Activated naive CD4-positive, alpha-beta T cell treated with anti-CD3 and anti-CD28 coated beads, Interleukin-2, amount 10 ng/mL, durations not matched to agents 7 days and 5 days (primary cell): ENCODE results near the gene MST1.

Experiments
- CTCF ChIA-PET: fragments of 350-600 bp; sonication (Branson Sonifier 250); formaldehyde crosslinking; loops from one replicate; lab custom pipeline; 2021; ENCODE audit warnings: antibody characterized with exemption; lab: Charles Lee
- DNase-seq: peaks from one replicate; pipeline ENCODE4 v3.0.0-alpha.2; 2020
- H3K27ac Mint-ChIP-seq: one replicate; pipeline ENCODE4 v1.8.0; 2021; ENCODE audit warnings: mild to moderate bottlenecking, moderate library complexity, mixed read lengths
- H3K27me3 Mint-ChIP-seq: one replicate; pipeline ENCODE4 v1.8.0; 2021; ENCODE audit warnings: mild to moderate bottlenecking, mixed read lengths
- H3K36me3 Mint-ChIP-seq: one replicate; pipeline ENCODE4 v1.8.0; 2021; ENCODE audit warnings: mixed read lengths
- H3K4me1 Mint-ChIP-seq: one replicate; pipeline ENCODE4 v1.8.0; 2021; ENCODE audit warnings: mixed read lengths
- H3K4me3 Mint-ChIP-seq: one replicate; pipeline ENCODE4 v1.8.0; 2021; ENCODE audit warnings: mild to moderate bottlenecking, moderate library complexity, mixed read lengths
- H3K9me3 Mint-ChIP-seq: one replicate; pipeline ENCODE4 v1.8.0; 2021; ENCODE audit warnings: mixed read lengths

The MST1 gene

DNA sequence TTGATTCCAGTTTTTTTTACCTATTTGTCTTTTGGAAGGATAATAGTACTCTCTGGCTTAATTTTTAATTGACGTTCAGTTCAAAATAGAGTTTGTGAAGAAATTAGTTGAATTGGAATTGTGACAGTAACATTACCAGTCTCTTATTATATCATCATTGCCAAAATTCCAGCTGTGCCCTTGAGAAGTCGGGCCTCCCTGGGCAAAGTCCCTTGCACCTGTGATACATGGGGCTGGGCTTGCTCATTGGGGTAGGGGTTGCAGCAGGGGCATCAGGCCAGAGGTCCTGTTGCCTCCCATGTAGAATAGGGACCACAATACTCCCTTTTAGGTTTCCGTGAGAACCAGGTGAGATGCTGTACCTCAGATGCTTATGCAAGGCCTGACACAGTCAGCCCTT is 43.0 kb downstream of the MST1 start:
- no peak for DNase-seq
- no peaks in the 10 kb centered on the region for H3K9me3 Mint-ChIP-seq
- no peaks in the 10 kb centered on the region for H3K36me3 Mint-ChIP-seq
- no peak overlapping the region for H3K27ac Mint-ChIP-seq
- H3K4me3 Mint-ChIP-seq: no peak overlapping the region
- peaks cover 4% of the 10 kb centered on the region for H3K4me1 Mint-ChIP-seq
- no peaks in the 10 kb centered on the region for H3K27me3 Mint-ChIP-seq
- CTCF ChIA-PET: no interaction called here

DNA sequence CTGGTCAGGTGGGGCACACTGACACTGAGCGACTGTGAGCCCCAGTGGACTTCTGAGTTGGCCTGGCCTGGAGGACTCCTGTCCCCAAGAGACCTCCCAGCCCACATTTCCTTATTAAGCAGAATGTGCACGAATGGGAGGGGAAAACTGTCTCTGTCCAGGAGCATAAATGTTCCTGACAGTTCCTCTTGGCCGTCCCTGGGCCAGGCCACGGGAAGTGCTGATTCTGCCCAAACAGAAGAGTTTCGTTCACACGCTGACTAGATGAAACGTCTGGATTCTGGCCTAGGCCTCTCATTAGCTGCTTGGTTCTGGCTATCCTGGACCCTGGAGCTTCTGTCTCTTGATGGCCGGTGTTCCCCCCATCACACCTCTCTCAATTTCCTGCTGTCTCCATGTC is 44.6 kb downstream of the MST1 start:
- CTCF ChIA-PET: no interaction called here

DNA sequence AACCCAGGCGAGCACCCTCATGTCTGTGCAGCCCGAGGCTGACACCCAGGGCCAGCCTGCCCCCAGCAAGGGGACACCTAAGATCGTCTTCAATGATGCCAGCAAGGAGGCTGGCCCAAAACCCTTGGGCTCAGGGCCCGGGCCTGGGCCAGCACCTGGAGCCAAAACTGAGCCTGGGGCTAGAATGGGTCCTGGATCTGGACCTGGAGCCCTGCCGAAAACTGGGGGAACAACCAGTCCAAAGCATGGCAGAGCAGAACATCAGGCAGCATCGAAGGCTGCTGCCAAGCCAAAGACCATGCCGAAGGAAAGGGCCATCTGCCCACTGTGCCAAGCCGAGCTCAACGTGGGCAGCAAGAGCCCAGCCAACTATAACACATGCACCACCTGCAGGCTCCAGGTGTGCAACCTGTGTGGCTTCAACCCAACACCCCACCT is 46.5 kb downstream of the MST1 start:
- no peak for DNase-seq
- H3K4me3 Mint-ChIP-seq: no peak overlapping the region
- peaks cover under 1% of the 10 kb centered on the region for H3K4me1 Mint-ChIP-seq
- H3K9me3 Mint-ChIP-seq: no peaks in the 10 kb centered on the region
- H3K27ac Mint-ChIP-seq: no peak overlapping the region
- H3K27me3 Mint-ChIP-seq: peaks cover 18% of the 10 kb centered on the region
- H3K36me3 Mint-ChIP-seq: no peaks in the 10 kb centered on the region
- CTCF ChIA-PET: no interaction called here

More for the DNA sequence above, 44.6 kb downstream of the MST1 start:
- DNase-seq: no peak
- H3K4me1 Mint-ChIP-seq: peaks cover 4% of the 10 kb centered on the region
- H3K27ac Mint-ChIP-seq: no peak overlapping the region
- no peaks in the 10 kb centered on the region for H3K36me3 Mint-ChIP-seq
- peaks cover 6% of the 10 kb centered on the region for H3K27me3 Mint-ChIP-seq
- H3K9me3 Mint-ChIP-seq: no peaks in the 10 kb centered on the region
- H3K4me3 Mint-ChIP-seq: no peak overlapping the region

DNA sequence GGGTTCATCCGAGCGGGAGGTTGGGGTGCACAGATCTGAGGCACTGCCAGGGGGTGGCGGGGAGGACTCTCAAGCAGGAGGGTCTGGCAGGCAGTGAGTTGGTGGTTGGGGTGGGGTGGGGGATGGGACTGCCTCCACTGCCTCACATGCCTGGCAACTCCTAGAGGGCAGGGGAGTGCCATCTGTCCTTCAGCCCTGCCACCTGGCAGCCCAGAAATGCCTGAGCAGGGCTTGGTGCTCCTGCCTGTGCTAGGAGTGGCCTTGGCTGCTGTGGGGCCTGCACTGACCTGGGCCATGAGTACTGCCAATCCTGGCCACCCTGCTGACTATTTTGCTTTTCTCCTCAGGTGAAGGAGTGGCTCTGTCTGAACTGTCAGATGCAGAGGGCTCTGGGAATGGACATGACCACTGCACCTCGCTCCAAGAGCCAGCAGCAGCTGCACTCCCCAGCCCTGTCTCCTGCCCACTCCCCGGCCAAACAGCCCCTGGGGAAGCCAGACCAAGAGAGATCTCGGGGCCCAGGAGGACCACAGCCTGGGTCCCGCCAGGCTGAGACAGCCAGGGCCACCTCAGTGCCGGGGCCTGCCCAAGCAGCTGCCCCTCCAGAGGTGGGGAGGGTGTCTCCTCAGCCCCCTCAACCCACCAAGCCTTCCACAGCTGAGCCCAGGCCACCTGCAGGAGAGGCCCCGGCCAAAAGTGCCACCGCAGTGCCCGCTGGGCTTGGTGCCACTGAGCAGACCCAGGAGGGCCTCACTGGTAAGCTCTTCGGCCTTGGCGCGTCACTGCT is 47.2 kb downstream of the MST1 start:
- no peaks in the 10 kb centered on the region for H3K36me3 Mint-ChIP-seq
- no peak overlapping the region for H3K4me3 Mint-ChIP-seq
- CTCF ChIA-PET: no interaction called here
- no peaks in the 10 kb centered on the region for H3K9me3 Mint-ChIP-seq
- peaks cover 23% of the 10 kb centered on the region for H3K27me3 Mint-ChIP-seq
- no peak overlapping the region for H3K27ac Mint-ChIP-seq
- H3K4me1 Mint-ChIP-seq: no peaks in the 10 kb centered on the region
- no peak for DNase-seq

DNA sequence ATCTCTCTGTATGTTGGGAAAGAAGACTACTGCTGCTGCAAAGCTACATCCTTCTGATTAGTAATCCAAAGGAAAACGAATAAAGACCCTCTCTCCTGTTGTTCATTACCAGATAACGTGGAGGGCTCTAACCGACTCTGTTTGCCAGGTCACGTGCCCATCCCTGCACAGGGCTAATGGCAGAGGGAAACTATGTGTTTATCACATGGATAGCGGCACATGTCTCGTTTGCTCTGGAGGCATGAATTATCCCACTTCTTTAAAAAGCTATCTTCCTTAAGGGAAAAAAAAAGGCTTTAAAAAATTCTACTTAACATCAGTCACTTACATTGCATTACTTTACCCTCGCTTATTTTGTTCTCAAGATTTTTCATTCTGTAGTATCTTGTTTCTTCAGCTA is 48.0 kb downstream of the MST1 start:
- H3K4me1 Mint-ChIP-seq: no peaks in the 10 kb centered on the region
- CTCF ChIA-PET: interaction anchor here (1.0 kb wide), 1 partner anchor 101 kb away, joined by 3 read pairs; no protein-coding TSS in a partner anchor
- H3K27me3 Mint-ChIP-seq: peaks cover 27% of the 10 kb centered on the region
- H3K4me3 Mint-ChIP-seq: no peak overlapping the region
- no peaks in the 10 kb centered on the region for H3K36me3 Mint-ChIP-seq
- DNase-seq: no peak
- no peak overlapping the region for H3K27ac Mint-ChIP-seq
- H3K9me3 Mint-ChIP-seq: no peaks in the 10 kb centered on the region

DNA sequence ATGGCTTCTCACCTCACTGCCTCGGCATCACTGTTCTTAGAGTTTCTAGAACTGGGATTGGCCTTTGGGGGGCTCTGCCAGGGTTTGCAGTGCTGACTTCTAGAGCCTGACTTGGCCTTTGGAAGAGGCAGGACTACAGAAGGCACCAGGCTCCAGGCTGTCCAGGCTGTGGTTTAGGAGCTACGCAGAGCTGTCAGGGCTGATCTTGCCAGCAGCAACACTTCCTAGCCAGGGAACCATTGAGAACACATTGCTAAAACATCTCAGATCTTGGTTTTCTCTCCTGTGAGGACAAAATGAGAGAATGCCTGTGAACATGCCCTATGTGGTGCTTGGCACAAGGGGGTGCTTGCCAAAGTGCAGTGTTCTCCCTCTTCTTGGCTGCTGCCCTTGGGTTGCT is 49.7 kb downstream of the MST1 start:
- Mint-ChIP-seq H3K27me3 (peaks cover 37% of the 10 kb centered on the region), H3K4me3 (no peak overlapping the region), H3K4me1 (no peaks in the 10 kb centered on the region), H3K9me3 (no peaks in the 10 kb centered on the region), H3K27ac (no peak overlapping the region), H3K36me3 (no peaks in the 10 kb centered on the region)
- no peak for DNase-seq
- CTCF ChIA-PET: no interaction called here

DNA sequence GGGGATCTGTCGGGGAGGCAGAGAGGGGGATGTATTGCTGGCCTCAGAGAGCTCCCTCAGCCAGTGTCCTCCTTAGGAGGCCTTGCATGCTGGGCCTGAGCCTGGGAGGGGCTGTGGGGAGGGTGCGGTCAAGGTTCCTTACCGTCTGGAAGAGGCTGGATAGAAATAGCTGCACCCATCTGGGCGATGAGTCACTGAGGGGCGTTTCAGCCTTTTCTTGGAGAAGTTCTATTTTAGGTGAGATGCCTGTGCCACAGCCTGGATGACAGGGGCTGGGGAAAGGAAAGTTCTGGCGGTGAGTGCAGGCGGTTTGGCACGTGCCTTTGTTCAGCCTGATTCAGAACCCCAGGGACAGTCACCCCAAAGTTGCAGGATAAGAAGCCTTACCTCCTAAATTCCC is 50.8 kb downstream of the MST1 start:
- Mint-ChIP-seq H3K4me3 (no peak overlapping the region), H3K4me1 (no peaks in the 10 kb centered on the region), H3K27ac (no peak overlapping the region), H3K36me3 (no peaks in the 10 kb centered on the region), H3K9me3 (no peaks in the 10 kb centered on the region), H3K27me3 (peaks cover 37% of the 10 kb centered on the region)
- CTCF ChIA-PET: interaction anchor here (1.8 kb wide), 2 partner anchors 33 to 99 kb away, joined by 4 to 5 read pairs; no protein-coding TSS in a partner anchor
- no peak for DNase-seq

DNA sequence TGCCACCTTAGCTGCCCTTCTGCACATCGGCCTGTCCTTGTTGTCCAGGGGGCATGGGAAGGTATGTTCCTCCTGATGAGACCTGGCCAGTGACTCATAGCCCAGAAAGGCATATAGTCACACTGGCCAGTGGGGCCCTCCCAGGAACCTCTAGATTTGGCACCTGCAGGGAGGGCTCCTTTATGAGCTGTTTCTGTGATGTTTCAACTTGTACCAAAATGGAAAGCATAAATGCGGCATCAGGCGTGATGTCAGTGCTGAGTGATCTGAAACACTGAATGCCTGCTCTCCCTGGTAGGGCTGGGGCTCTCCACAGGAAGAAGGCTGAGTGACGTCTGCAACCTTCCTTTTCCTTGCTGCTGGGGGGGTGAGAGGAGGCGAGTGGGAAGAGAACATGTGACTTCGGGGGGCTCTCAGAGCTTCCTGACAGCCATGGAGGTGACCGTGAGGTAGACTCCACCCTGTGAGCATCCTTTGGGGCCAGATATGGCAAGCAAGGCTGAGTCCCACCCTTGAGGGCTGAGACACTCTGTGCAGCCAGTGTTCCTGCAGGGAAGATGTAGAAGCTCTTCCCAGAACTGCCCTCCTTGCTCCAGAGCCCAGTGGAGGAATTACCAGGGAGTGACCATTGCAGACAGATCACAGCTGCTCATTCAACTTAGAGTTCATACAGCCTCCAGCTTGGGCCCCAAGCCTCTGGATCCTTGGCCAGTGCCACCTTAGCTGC is 52.2 kb downstream of the MST1 start:
- no peaks in the 10 kb centered on the region for H3K9me3 Mint-ChIP-seq
- H3K4me1 Mint-ChIP-seq: no peaks in the 10 kb centered on the region
- CTCF ChIA-PET: interaction anchor here (0.8 to 1.8 kb wide), 4 partner anchors 9 to 97 kb away, joined by 3 to 5 read pairs (median 4); no protein-coding TSS in a partner anchor
- H3K27me3 Mint-ChIP-seq: peaks cover 45% of the 10 kb centered on the region
- no peak for DNase-seq
- H3K4me3 Mint-ChIP-seq: no peak overlapping the region
- H3K36me3 Mint-ChIP-seq: no peaks in the 10 kb centered on the region
- H3K27ac Mint-ChIP-seq: no peak overlapping the region

DNA sequence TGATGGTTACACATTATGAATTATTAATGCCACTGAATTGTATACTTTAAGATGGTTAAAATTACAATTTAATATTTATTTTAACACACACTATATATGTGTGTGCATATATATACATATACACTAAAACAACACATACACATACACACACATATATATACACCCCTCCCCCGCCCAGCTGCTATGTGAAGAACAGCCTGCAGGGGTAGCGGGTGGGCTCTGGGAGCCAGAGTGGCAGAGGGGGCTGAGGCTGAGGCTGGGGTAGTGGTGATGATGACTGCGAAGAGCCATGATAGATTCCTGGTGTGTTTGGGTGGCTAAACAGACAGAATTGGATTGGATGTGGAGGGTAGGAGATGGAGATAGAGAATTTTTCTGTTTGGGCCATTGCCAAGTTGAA is 54.5 kb downstream of the MST1 start:
- Mint-ChIP-seq H3K9me3 (peaks cover 4% of the 10 kb centered on the region), H3K36me3 (no peaks in the 10 kb centered on the region), H3K4me3 (no peak overlapping the region), H3K4me1 (no peaks in the 10 kb centered on the region), H3K27ac (no peak overlapping the region), H3K27me3 (peaks cover 57% of the 10 kb centered on the region)
- CTCF ChIA-PET: no interaction called here
- no peak for DNase-seq
